Ishikawa (cell line): ENCODE data around the gene PTPRD.

Source experiments
- EP300 ChIP-seq: IDR thresholded peaks from 2 replicates; pipeline ENCODE4 v1.6.1; 2012; ENCODE audit warnings: borderline replicate concordance
- MAX ChIP-seq: IDR thresholded peaks from 2 replicates; pipeline ENCODE4 v1.6.1; 2012
- RAD21 ChIP-seq: IDR thresholded peaks from 2 replicates; pipeline ENCODE4 v1.6.1; 2012; ENCODE audit warnings: low read depth
- REST ChIP-seq: IDR thresholded peaks from 2 replicates; pipeline ENCODE4 v1.6.1; 2012; ENCODE audit warnings: low read depth, mild to moderate bottlenecking
- TEAD4 ChIP-seq: IDR thresholded peaks from 2 replicates; pipeline ENCODE4 v1.6.1; 2012
- USF1 ChIP-seq: IDR thresholded peaks from 2 replicates; pipeline ENCODE4 v1.6.1; 2012
- YY1 ChIP-seq: IDR thresholded peaks from 2 replicates; pipeline ENCODE4 v1.6.1; 2012; ENCODE audit warnings: low read depth

- TF ChIP-seq USF1 (no peak), EP300 (no peak), TEAD4 (no peak), YY1 (no peak), REST (no peak), RAD21 (no peak), MAX (no peak)
Observed at GRCh38 chr9:9275601-9276000, 1337.2 kb downstream of the PTPRD start.
